Vagina (tissue), 2 donors: ENCODE measurements around the gene COX6A2. TPM values are rescaled to one million over a fixed set of nuclear protein-coding genes. Genes with fewer than 3 reads are reported as not detected.

ENCODE experiments used
- DNase-seq, 2 donors: peaks; one replicate each; pipeline ENCODE4 v3.0.0-alpha.2; 2017; ENCODE audit errors: extremely low spot score in 2 of 2
- H3K27ac ChIP-seq: fragments of 200-600 bp; sonication (generic); one replicate; pipeline ENCODE4 v1.5.1; 2019
- H3K27me3 ChIP-seq: fragments of 200-600 bp; sonication (generic); one replicate; pipeline ENCODE4 v1.5.1; 2019
- H3K36me3 ChIP-seq, 2 donors: fragments of 200-600 bp; sonication (generic); one replicate each; pipeline ENCODE4 v1.5.1; 2017 to 2019
- H3K4me1 ChIP-seq: fragments of 200-600 bp; sonication (generic); one replicate; pipeline ENCODE4 v1.5.1; 2019
- H3K4me3 ChIP-seq, 2 donors: fragments of 200-600 bp; sonication (generic); 1 replicate in 1 of 2; 2 replicates in 1 of 2; pipeline ENCODE4 v1.5.1; 2016 to 2019
- H3K9me3 ChIP-seq: fragments of 200-600 bp; sonication (generic); one replicate; pipeline ENCODE4 v1.5.1; 2019
- POLR2A ChIP-seq, 2 donors: fragments of 450-650 bp; IDR thresholded peaks; one replicate each; pipeline ENCODE4 v1.6.1; 2017; ENCODE audit warnings: antibody characterized with exemption in 2 of 2, mild to moderate bottlenecking in 2 of 2, moderate library complexity in 2 of 2
- POLR2AphosphoS5 ChIP-seq, 2 donors: sonication (generic); formaldehyde crosslinking; IDR thresholded peaks; one replicate each; pipeline ENCODE4 v1.9.0; 2017; ENCODE audit warnings: antibody characterized with exemption in 2 of 2, mild to moderate bottlenecking in 2 of 2, low read depth in 1 of 2; ENCODE audit not compliant: insufficient read depth in 1 of 2
- intact Hi-C: fragments of 100-400 bp; cut with DNase I; formaldehyde crosslinking; loops from one replicate; pipeline ENCODE4 v1.15.1; 2023
- total RNA-seq: library from RNA; depleted of rRNA; stranded (reverse); fragments of >200 nt; gene quantifications from one replicate; pipeline ENCODE4 v1.2.3, GENCODE V29; 2016
- TF ChIP-seq, protein P1 (sequence below), 3 experiments: fragments of 450-650 bp in 2 of 3; fragments of 200-600 bp in 1 of 3; sonication (generic) in 1 of 3; IDR thresholded peaks; one replicate each; pipeline ENCODE4 v1.5.1; 2017 to 2019; ENCODE audit warnings: antibody characterized with exemption in 3 of 3, mild to moderate bottlenecking in 2 of 3, moderate library complexity in 2 of 3

The COX6A2 gene
- total RNA-seq, 1 donor from 2014 or later = not detected

DNA sequence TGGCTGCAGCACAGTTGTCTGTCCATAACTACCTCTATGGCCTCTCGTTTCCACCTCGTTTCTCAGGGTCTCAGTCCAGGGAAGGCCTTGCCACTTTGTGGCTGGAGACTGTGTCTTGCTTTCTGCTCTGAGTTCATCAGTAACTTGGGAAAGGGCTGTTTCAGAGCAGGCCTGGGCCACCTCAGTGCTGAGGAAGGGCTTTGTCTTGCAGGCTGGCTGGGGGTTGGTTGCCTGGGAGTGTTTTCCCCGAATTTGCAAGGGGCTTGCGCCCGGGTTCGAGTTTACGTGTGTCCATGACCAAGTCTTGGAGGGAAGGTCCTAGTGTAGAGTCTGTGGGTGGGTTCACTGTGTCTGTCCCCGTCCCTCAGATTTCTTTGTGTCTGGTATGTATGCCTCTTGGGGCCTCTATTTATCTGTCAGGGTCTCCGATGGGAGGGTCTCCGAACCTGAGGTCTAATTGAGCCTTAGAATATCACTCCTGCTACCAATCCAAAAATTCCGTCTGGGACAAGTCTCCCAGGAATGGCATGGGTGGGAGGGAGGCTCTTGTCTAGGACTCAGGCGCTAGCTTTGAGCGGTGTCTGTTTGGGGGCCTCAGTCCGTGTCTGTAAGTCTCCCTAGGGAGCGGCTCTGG lies 43.2 kb upstream of the COX6A2 start:
- Histone ChIP-seq H3K27me3 (no peaks in the 10 kb centered on the region), H3K36me3 (peaks cover 0 to 40% of the 10 kb centered on the region in 2 donors), H3K27ac (peak overlapping the region; percentile 96), H3K9me3 (no peaks in the 10 kb centered on the region), H3K4me3 (peak overlapping the region; percentile 72 to 76), H3K4me1 (peaks cover 33% of the 10 kb centered on the region)
- TF ChIP-seq, protein P1, sequence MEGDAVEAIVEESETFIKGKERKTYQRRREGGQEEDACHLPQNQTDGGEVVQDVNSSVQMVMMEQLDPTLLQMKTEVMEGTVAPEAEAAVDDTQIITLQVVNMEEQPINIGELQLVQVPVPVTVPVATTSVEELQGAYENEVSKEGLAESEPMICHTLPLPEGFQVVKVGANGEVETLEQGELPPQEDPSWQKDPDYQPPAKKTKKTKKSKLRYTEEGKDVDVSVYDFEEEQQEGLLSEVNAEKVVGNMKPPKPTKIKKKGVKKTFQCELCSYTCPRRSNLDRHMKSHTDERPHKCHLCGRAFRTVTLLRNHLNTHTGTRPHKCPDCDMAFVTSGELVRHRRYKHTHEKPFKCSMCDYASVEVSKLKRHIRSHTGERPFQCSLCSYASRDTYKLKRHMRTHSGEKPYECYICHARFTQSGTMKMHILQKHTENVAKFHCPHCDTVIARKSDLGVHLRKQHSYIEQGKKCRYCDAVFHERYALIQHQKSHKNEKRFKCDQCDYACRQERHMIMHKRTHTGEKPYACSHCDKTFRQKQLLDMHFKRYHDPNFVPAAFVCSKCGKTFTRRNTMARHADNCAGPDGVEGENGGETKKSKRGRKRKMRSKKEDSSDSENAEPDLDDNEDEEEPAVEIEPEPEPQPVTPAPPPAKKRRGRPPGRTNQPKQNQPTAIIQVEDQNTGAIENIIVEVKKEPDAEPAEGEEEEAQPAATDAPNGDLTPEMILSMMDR (IDR thresholded peaks at IDR 0.05) = no peak
- no peak for TF ChIP-seq POLR2AphosphoS5 (IDR thresholded peaks at IDR 0.05; ENCODE audit: insufficient read depth in 1 of 2, low read depth in 1 of 2)
- no peak for TF ChIP-seq POLR2A (IDR thresholded peaks at IDR 0.05)
- no peak for DNase-seq
- intact Hi-C loops = loop anchor here (5.0 kb wide), 1 partner anchor 36 kb away; the partner anchor contains the start of gene RUSF1

DNA sequence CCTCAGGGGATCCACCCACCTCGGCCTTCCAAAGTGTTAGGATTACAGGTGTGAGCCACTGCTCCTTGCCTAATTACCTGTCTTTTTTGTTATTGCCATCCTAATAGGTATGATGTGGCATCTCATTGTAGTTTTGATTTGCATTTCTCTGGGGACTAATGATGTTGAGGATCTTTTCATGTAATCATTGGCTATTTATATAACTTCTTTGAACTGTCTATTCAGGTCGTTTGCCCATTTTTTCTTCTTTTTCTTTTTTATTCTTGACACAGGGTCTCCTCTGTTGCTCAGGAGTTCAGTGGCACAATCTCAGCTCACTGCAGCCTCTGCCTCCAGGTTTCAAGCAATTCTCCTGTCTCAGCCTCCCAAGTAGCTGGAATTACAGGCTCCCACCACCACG lies 42.5 kb upstream of the COX6A2 start:
- DNase-seq = no peak
- peaks cover 30% of the 10 kb centered on the region for H3K4me1 ChIP-seq
- peak overlapping the region; percentile 96 for H3K27ac ChIP-seq
- no peaks in the 10 kb centered on the region for H3K9me3 ChIP-seq
- no peaks in the 10 kb centered on the region for H3K27me3 ChIP-seq
- H3K36me3 ChIP-seq = peaks cover 0 to 41% of the 10 kb centered on the region in 2 donors
- peak overlapping the region in 1 of 2 donors; percentile 72 for H3K4me3 ChIP-seq
- intact Hi-C loops = loop anchor here (5.0 kb wide), 1 partner anchor 37 kb away; the partner anchor contains the start of gene RUSF1
- no peak for TF ChIP-seq POLR2AphosphoS5 (IDR thresholded peaks at IDR 0.05; ENCODE audit: insufficient read depth in 1 of 2, low read depth in 1 of 2)
- TF ChIP-seq, protein P1 (IDR thresholded peaks at IDR 0.05) = no peak

- no peaks in the 10 kb centered on the region for H3K27me3 ChIP-seq
- no peaks in the 10 kb centered on the region for H3K9me3 ChIP-seq
- peaks cover 0 to 41% of the 10 kb centered on the region in 2 donors for H3K36me3 ChIP-seq
- DNase-seq = no peak
- TF ChIP-seq POLR2A (IDR thresholded peaks at IDR 0.05) (no peak), POLR2AphosphoS5 (IDR thresholded peaks at IDR 0.05; ENCODE audit: insufficient read depth in 1 of 2, low read depth in 1 of 2) (no peak)
- TF ChIP-seq, protein P1 (IDR thresholded peaks at IDR 0.05) = no peak
- peaks cover 19% of the 10 kb centered on the region for H3K4me1 ChIP-seq
- intact Hi-C loops = no loop called here
- H3K27ac ChIP-seq = no peak overlapping the region
- H3K4me3 ChIP-seq = no peak overlapping the region
Observed at GRCh38 chr16:31467858-31468257, 39.7 kb upstream of the COX6A2 start.

GRCh38 chr16:31467151-31467773 lies 39.1 kb upstream of the COX6A2 start:
- peaks cover 0 to 47% of the 10 kb centered on the region in 2 donors for H3K36me3 ChIP-seq
- no peaks in the 10 kb centered on the region for H3K27me3 ChIP-seq
- no peak for DNase-seq
- no peak overlapping the region for H3K27ac ChIP-seq
- no peaks in the 10 kb centered on the region for H3K9me3 ChIP-seq
- no peak overlapping the region for H3K4me3 ChIP-seq
- peaks cover 13% of the 10 kb centered on the region for H3K4me1 ChIP-seq
- intact Hi-C loops = no loop called here
- TF ChIP-seq POLR2AphosphoS5 (IDR thresholded peaks at IDR 0.05; ENCODE audit: insufficient read depth in 1 of 2, low read depth in 1 of 2) = no peak
- TF ChIP-seq POLR2A (IDR thresholded peaks at IDR 0.05) = no peak
- TF ChIP-seq, protein P1 (IDR thresholded peaks at IDR 0.05) = no peak

- Histone ChIP-seq H3K36me3 (peaks cover 0 to 54% of the 10 kb centered on the region in 2 donors), H3K4me1 (peaks cover 8% of the 10 kb centered on the region), H3K4me3 (no peak overlapping the region), H3K27me3 (no peaks in the 10 kb centered on the region), H3K9me3 (no peaks in the 10 kb centered on the region), H3K27ac (no peak overlapping the region)
- TF ChIP-seq POLR2A (IDR thresholded peaks at IDR 0.05) (no peak), POLR2AphosphoS5 (IDR thresholded peaks at IDR 0.05; ENCODE audit: insufficient read depth in 1 of 2, low read depth in 1 of 2) (no peak)
- TF ChIP-seq, protein P1 (IDR thresholded peaks at IDR 0.05) = no peak
- intact Hi-C loops = no loop called here
- DNase-seq = no peak
Observed at GRCh38 chr16:31466381-31466841, 38.3 kb upstream of the COX6A2 start.
